GM18508 (cell line): ENCODE data around the gene ARHGDIA.

Source experiments
- ATAC-seq: cut with Tn5 transposase; IDR thresholded peaks from one replicate; pipeline ENCODE4 v1.9.1; 2021; ENCODE audit warnings: moderate number of reproducible peaks; ENCODE audit not compliant: insufficient read depth, unreplicated experiment

ARHGDIA gene

GRCh38 chr17:81889602-81890001 lies 18.5 kb upstream of the ARHGDIA start:
- no peak for ATAC-seq

GRCh38 chr17:81888988-81889595 lies 18.0 kb upstream of the ARHGDIA start:
- ATAC-seq, result no peak

- no peak for ATAC-seq
Observed at GRCh38 chr17:81888105-81888987, 17.2 kb upstream of the ARHGDIA start.

- no peak for ATAC-seq
Observed at GRCh38 chr17:81885869-81886548, 14.9 kb upstream of the ARHGDIA start.

- no peak for ATAC-seq
Observed at GRCh38 chr17:81885454-81885853, 14.3 kb upstream of the ARHGDIA start.

- ATAC-seq, result no peak
Observed at GRCh38 chr17:81884968-81885367, 13.8 kb upstream of the ARHGDIA start.

DNA sequence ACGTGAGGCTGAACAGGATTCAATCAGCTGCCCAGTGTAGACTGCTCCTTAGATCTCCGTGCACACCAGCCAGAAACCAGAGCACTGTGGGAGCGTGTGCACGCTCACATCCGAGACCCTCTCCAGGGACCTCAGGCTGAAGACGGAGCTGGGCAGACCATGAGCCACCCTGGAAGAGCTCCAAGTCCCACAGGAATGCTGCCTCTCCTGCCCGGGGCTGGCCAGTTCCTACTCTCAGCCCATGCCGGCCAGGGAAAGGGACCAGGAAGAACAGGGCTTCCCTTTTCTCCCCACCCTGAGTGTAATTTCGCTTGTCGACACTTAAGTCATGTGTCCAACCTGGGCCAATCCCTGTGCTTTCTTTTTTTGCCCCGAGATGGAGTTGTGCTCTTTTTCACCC lies 13.4 kb upstream of the ARHGDIA start:
- ATAC-seq, result no peak

GRCh38 chr17:81879121-81879520 lies 8.0 kb upstream of the ARHGDIA start:
- no peak for ATAC-seq

DNA sequence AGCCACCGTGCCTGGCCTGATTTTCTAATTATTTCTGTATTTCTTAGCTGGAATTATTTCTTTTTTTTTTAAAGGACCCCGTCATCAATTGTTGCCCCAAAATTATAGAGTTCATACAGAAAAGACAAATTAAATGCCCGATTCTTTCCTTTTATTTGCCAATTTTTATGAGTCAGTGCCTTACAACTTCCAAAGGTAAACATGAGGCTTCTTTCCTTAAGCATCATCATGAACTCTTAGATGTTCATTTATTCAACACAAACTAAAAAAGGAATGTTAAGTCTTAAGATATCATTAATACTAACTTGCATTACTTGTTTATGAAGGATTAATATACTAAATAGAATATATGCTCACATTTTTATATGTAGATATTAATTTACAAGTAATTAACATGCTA lies 7.2 kb upstream of the ARHGDIA start:
- ATAC-seq, result no peak

DNA sequence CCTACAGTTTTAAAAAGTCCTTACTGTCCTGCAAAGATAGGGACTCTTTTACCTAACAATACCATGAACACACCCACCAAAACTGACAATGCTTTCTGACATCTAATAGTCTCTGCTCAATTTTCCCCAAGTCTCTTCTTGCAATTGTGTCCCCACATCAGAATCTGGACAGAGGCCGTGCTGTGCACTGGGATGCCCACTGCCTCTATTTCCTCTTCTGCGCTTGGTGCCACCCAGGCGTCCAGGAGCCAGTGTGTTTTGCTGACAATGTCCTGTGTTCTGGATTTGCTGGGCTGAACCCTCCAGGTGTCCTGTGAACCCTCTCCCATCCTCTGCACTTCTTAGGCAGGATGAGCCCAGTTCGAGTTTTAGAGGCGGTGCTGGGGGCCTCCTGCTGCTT lies 6.4 kb upstream of the ARHGDIA start:
- no peak for ATAC-seq

DNA sequence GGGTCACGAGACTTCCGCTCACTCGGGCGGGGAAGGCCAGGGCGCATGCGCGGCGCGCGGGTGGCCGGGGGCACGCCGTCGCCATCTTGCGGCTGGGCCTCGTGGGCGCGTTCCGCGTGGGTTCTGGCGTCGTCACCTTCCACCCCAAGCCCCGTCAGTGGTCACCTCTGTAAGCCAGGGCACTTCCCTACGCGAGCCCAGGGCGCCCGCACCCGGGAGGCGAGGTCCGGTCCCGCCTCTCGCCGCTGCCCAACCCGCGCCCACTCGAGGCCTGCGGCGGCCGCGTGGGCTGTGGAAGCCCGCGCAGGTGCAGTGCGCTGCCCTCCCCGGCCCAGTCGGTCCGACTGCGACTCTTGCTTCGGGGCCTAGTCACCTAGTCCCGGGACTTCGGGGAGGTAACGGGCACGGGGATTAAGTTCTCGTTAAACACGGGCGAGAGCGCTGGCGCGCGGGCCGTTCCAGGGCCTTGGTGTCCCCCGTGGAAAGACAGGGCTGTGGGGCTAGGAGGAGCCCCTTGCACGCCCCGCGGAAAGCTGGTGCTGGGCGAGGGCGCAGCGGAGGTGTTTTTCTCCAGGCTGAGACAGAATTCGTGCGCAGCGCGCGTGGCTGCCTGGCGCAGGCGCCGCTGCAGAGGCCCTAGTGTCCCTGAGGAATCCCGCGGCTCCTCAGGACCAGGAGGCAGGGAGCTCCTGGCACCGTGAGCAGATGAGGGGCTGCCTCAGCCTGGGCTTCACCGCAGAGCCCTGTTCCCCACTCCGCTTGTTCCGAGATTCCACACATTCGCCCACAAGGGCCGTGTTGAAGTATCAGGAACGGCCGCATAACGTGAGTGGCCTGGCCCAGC lies 472 bp upstream of the ARHGDIA start:
- no peak for ATAC-seq

DNA sequence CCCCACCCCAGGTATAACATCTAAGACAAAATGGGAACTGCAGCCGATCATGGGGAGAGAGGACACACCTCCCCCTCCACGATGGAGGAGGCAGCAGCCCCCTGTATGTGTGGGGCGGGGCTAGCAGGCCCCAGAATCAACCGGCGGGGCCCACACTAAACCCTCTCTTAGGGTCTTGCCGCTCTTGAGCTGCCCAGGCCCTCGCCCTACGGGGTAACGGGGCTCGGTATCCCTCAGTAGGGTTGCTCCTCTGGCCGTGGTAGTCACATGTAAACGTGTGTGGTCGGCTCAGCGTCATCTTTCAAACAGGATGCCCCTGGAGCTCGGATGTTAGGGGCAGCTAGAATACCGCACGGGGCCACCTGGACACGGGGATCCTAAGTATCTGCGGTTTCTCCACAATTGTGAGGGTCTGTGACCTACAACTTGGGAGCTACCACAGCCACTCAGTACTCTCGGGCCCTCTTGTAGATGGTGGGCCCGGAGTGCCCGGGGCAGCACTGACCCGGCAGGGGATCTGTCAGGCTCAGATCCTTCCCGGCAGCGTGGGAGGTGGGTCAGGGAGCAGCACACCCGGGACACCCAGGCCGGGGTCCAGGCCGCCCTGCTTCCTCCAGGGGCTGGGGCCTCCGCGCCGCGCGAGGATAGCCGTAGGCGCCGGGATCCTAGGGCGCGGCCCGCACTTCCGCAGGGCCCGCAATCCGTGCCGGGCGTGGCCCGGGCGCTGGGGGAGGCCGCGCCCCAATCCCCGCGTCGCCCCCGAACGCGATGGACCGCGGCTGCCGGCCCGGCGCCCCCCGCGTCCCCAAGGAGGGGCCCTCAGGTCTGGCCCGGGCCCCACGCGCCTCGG lies 781 bp downstream of the ARHGDIA start:
- ATAC-seq, result no peak

- no peak for ATAC-seq
Observed at GRCh38 chr17:81869221-81870130, 1.7 kb downstream of the ARHGDIA start.

DNA sequence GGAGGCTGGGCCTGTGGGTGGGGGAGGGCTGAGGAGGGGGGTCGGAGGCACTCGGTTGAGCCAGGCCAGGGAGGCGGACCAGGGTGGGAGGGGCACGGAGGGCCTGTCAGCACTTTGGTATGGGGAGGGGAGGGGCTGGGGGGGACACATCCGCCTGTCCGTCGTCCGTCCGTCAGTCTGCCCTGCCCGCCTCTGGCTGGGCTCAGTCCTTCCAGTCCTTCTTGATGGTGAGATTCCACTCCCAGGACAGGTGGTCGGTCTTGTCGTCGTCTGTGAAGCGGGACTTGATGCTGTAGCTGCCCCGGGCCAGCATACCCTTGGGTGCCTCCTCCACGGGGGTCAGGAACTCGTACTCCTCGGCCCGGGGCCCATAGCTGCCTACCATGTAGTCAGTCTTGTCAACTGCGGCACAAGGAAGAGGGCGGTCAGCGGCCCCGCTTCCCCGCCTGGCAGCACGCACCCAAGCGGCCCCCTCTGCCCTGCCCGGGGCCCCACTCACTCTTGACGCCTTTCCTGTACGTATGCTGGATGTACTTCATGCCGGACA lies 2.4 kb downstream of the ARHGDIA start:
- ATAC-seq, result no peak

DNA sequence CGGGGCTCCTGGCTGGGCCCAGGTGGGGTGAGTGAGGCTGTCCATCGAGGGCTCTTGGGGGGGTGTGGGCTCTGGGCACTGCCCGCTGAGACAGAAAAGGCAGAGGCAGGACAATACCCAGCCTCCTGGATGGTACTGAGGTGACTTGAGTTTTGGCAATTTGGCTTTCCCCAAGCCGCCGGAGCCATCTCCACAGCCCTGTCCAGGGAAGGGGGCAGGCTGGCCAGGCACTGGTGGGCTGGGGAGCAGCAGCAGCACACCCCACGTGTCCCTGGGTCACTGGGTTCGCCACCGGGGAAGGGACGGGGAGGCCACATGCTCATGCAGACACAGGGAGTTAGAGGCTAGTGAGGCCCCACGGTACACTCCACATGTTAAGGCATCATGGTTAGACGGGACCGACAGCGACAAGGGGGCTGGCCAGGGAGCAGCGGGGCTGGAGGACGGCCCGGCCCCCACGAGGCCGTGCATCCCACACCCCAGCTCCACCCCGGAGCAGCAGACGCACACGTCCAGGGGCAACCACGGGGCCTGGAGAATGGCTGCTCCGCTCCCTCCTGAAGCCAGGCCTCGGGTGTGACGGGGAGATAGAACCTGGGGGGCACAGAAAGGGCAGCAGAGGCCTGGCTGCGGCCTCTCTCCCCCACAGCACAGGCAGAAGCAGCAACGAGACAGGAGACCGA lies 3.0 kb downstream of the ARHGDIA start:
- ATAC-seq, result no peak

DNA sequence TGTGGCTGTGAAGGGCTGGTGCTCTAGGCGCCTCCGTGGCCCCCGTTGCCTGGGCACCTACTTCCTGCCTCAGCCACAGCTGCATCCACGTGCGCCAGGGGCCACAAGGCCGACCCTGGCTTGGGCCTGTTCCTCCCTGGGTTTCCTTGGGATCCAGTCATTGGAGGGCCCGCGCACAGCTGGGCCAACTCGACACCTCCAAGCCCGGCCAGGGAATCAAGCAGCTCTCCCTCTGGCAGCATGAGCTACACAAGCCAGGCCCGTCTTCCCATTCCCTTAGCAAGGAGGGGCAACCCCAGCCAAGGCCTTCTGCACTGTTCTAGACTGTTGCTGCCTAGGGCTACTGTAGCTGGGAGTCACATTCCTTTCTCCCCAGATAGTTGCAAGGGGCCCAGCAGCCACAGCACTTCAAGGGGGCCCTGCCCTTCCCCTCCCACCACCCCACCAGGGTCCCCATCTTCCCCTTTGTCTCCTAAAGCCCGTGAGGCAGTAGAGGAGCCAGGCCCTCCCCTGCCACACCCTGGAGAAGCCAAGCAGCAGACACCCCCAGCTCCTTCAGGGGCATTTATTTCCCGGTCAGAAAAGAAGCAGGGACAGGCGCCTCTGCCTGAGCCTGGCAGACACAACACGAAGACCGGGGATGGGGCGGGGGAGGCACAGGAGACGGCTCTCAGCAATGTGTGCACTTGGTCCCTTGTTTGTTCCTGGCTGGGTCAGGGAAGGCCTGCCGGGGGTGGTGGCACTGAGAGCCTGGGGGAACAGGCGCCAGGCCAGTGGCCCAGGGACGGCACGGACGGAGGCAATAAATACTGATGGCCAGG lies 3.8 kb downstream of the ARHGDIA start:
- ATAC-seq, result no peak
